H9 (cell line): ENCODE results near the gene CNTN2. TPM values are rescaled to one million over a fixed set of nuclear protein-coding genes. Genes with fewer than 3 reads are reported as not detected.

Experiments
- DNase-seq: peaks from one replicate; pipeline ENCODE4 v3.0.0-alpha.2; 2017
- H2AFZ ChIP-seq: one replicate; pipeline ENCODE4 v1.6.1; 2013; ENCODE audit warnings: mild to moderate bottlenecking, low read length, control low read depth, moderate library complexity
- H2AK5ac ChIP-seq: 2 replicates; pipeline ENCODE4 v1.6.1; 2013; ENCODE audit warnings: low read length, control low read depth, mixed read lengths; ENCODE audit not compliant: insufficient read length
- H2BK120ac ChIP-seq: one replicate; pipeline ENCODE4 v1.6.1; 2013; ENCODE audit warnings: low read depth, mild to moderate bottlenecking, low read length, control low read depth, inconsistent platforms; ENCODE audit not compliant: poor library complexity, severe bottlenecking
- H2BK12ac ChIP-seq: 2 replicates; pipeline ENCODE4 v1.6.1; 2013; ENCODE audit warnings: low read length, control low read depth, mixed read lengths, low read depth; ENCODE audit not compliant: insufficient read length
- H2BK15ac ChIP-seq: 2 replicates; pipeline ENCODE4 v1.6.1; 2013; ENCODE audit warnings: low read depth, low read length, control low read depth
- H2BK20ac ChIP-seq: one replicate; pipeline ENCODE4 v1.6.1; 2013; ENCODE audit warnings: low read depth, mild to moderate bottlenecking, low read length, control low read depth, inconsistent platforms; ENCODE audit not compliant: poor library complexity, severe bottlenecking
- H2BK5ac ChIP-seq: 2 replicates; pipeline ENCODE4 v1.6.1; 2013; ENCODE audit warnings: low read length, control low read depth, mixed read lengths; ENCODE audit not compliant: insufficient read length
- H3K14ac ChIP-seq: 2 replicates; pipeline ENCODE4 v1.6.1; 2013; ENCODE audit warnings: low read length, control low read depth; ENCODE audit not compliant: insufficient read depth
- H3K18ac ChIP-seq: 2 replicates; pipeline ENCODE4 v1.6.1; 2013; ENCODE audit warnings: low read depth, mild to moderate bottlenecking, mixed read lengths, low read length, control low read depth; ENCODE audit not compliant: insufficient read length
- H3K23ac ChIP-seq: 2 replicates; pipeline ENCODE4 v1.6.1; 2013; ENCODE audit warnings: low read length, control low read depth, mixed read lengths, low read depth; ENCODE audit not compliant: insufficient read length
- H3K23me2 ChIP-seq: 2 replicates; pipeline ENCODE4 v1.6.1; 2013; ENCODE audit warnings: low read depth, mild to moderate bottlenecking, mixed read lengths, low read length, control low read depth; ENCODE audit not compliant: insufficient read length, poor library complexity, severe bottlenecking
- H3K27ac ChIP-seq: 2 replicates; pipeline ENCODE4 v1.5.1; 2013; ENCODE audit warnings: low read length, control low read depth, mixed read lengths, low read depth; ENCODE audit not compliant: insufficient read length
- H3K27me3 ChIP-seq: 2 replicates; pipeline ENCODE4 v1.6.1; 2013; ENCODE audit warnings: low read length, control low read depth, inconsistent platforms; ENCODE audit not compliant: insufficient read depth
- H3K4ac ChIP-seq: 2 replicates; pipeline ENCODE4 v1.6.1; 2013; ENCODE audit warnings: low read depth, mild to moderate bottlenecking, control low read depth, inconsistent platforms, low read length, moderate library complexity
- H3K4me1 ChIP-seq: 2 replicates; pipeline ENCODE4 v1.6.1; 2013; ENCODE audit warnings: low read length, control low read depth, inconsistent platforms; ENCODE audit not compliant: insufficient read depth
- H3K4me2 ChIP-seq: 2 replicates; pipeline ENCODE4 v1.6.1; 2013; ENCODE audit warnings: low read length, control low read depth, mixed read lengths; ENCODE audit not compliant: insufficient read length, insufficient read depth
- H3K56ac ChIP-seq: 2 replicates; pipeline ENCODE4 v1.6.1; 2013; ENCODE audit warnings: low read depth, mild to moderate bottlenecking, mixed read lengths, low read length, control low read depth; ENCODE audit not compliant: insufficient read length
- H3K79me1 ChIP-seq: 2 replicates; pipeline ENCODE4 v1.6.1; 2013; ENCODE audit warnings: low read depth, mild to moderate bottlenecking, moderate library complexity, low read length, control low read depth, inconsistent platforms; ENCODE audit not compliant: insufficient read depth, poor library complexity, severe bottlenecking
- H3K79me2 ChIP-seq: 2 replicates; pipeline ENCODE4 v1.6.1; 2013; ENCODE audit warnings: low read length, control low read depth, inconsistent platforms; ENCODE audit not compliant: insufficient read depth
- H3K9ac ChIP-seq: 2 replicates; pipeline ENCODE4 v1.6.1; 2013; ENCODE audit warnings: low read length, control low read depth, mixed read lengths; ENCODE audit not compliant: insufficient read length; ENCODE audit errors: extremely low read depth
- H3K9me3 ChIP-seq: one replicate; pipeline ENCODE4 v1.6.1; 2013; ENCODE audit warnings: low read depth, low read length, inconsistent platforms; ENCODE audit not compliant: control insufficient read depth
- H3T11ph ChIP-seq: one replicate; pipeline ENCODE4 v1.6.1; 2013; ENCODE audit warnings: mild to moderate bottlenecking, low read length, control low read depth, inconsistent platforms
- H4K20me1 ChIP-seq: one replicate; pipeline ENCODE4 v1.6.1; 2013; ENCODE audit not compliant: control insufficient read depth, insufficient read length, insufficient read depth
- H4K5ac ChIP-seq: 2 replicates; pipeline ENCODE4 v1.6.1; 2013; ENCODE audit warnings: low read depth, mild to moderate bottlenecking, mixed read lengths, low read length, control low read depth; ENCODE audit not compliant: insufficient read length
- H4K8ac ChIP-seq: replicated peaks from 2 replicates; pipeline ENCODE4 v1.6.1; 2013; ENCODE audit warnings: low read length, control low read depth, mixed read lengths, low read depth; ENCODE audit not compliant: insufficient read length
- H4K91ac ChIP-seq: 2 replicates; pipeline ENCODE4 v1.6.1; 2013; ENCODE audit warnings: low read depth, mild to moderate bottlenecking, moderate library complexity, mixed read lengths, low read length, control low read depth; ENCODE audit not compliant: insufficient read length
- H3K27ac Mint-ChIP-seq, 3 experiments: 2 replicates in 2 of 3; 3 replicates in 1 of 3; pipeline ENCODE4 v1.8.0; 2020 to 2021; ENCODE audit warnings: mixed read lengths in 3 of 3, mild to moderate bottlenecking in 1 of 3, moderate library complexity in 1 of 3
- H3K27me3 Mint-ChIP-seq: 2 replicates; pipeline ENCODE4 v1.8.0; 2021; ENCODE audit warnings: low read depth, mild to moderate bottlenecking, moderate library complexity, mixed read lengths
- H3K36me3 Mint-ChIP-seq, 3 experiments: 2 replicates in 2 of 3; 3 replicates in 1 of 3; pipeline ENCODE4 v1.8.0; 2020 to 2021; ENCODE audit warnings: low read depth in 3 of 3, mixed read lengths in 3 of 3; ENCODE audit not compliant: insufficient read depth in 1 of 3
- H3K4me1 Mint-ChIP-seq, 2 experiments: 2 replicates each; pipeline ENCODE4 v1.8.0; 2020; ENCODE audit warnings: mixed read lengths in 2 of 2
- H3K4me3 Mint-ChIP-seq, 2 experiments: 2 replicates in 1 of 2; 3 replicates in 1 of 2; pipeline ENCODE4 v1.8.0; 2020 to 2021; ENCODE audit warnings: mild to moderate bottlenecking in 2 of 2, mixed read lengths in 2 of 2, moderate library complexity in 1 of 2
- H3K9me3 Mint-ChIP-seq, 2 experiments: 2 replicates in 1 of 2; 3 replicates in 1 of 2; pipeline ENCODE4 v1.8.0; 2020; ENCODE audit warnings: mild to moderate bottlenecking in 2 of 2, mixed read lengths in 2 of 2, moderate library complexity in 1 of 2
- CTCF ChIP-seq: fragments of 200-600 bp; sonication (generic); conservative IDR thresholded peaks from 3 replicates; pipeline ENCODE4 v1.8.0; 2021; ENCODE audit warnings: antibody characterized with exemption, mild to moderate bottlenecking
- WGBS: extraction: QIAGEN DNeasy Blood & Tissue Kit; methylation state at CpG from one replicate; pipeline ENCODE4 v1.1.7; 2013; ENCODE audit warnings: missing lambda C conversion rate, low lambda C conversion rate, mixed read lengths; ENCODE audit not compliant: insufficient read length; ENCODE audit errors: extremely low coverage; 5-methylcytosine and 5-hydroxymethylcytosine counted together
- total RNA-seq: library from RNA; stranded (reverse); gene quantifications from 2 replicates; pipeline ENCODE4 v1.2.1, GENCODE V29; 2021

The CNTN2 gene
- total RNA-seq, 1 experiment from 2014 or later = 0.42 TPM

- no peaks in the 10 kb centered on the region for H3K79me1 ChIP-seq
- H3K79me2 ChIP-seq = no peaks in the 10 kb centered on the region
- H2AK5ac ChIP-seq = no peak overlapping the region
- no peaks in the 10 kb centered on the region for H3K9me3 ChIP-seq
- Mint-ChIP-seq H3K9me3 (no peaks in the 10 kb centered on the region), H3K4me3 (no peak overlapping the region), H3K36me3 (peaks cover 10 to 71% (median 49%) of the 10 kb centered on the region in 3 experiments; a peak in 6 of 7 replicates), H3K4me1 (no peaks in the 10 kb centered on the region), H3K27ac (no peak overlapping the region), H3K27me3 (no peaks in the 10 kb centered on the region)
- H3T11ph ChIP-seq = no peak overlapping the region
- H3K14ac ChIP-seq = no peak overlapping the region
- no peak overlapping the region for H3K4me2 ChIP-seq
- no peak overlapping the region for H4K5ac ChIP-seq
- no peak for DNase-seq
- H2AFZ ChIP-seq = no peak overlapping the region
- H2BK5ac ChIP-seq = no peak overlapping the region
- no peaks in the 10 kb centered on the region for H3K23me2 ChIP-seq
- no peak overlapping the region for H3K27ac ChIP-seq
- no peak overlapping the region for H3K9ac ChIP-seq
- TF ChIP-seq CTCF = no peak
- H3K4ac ChIP-seq = no peak overlapping the region
- H2BK20ac ChIP-seq = no peak overlapping the region
- H2BK12ac ChIP-seq = no peak overlapping the region
- H2BK120ac ChIP-seq = no peak overlapping the region
- no peaks in the 10 kb centered on the region for H3K27me3 ChIP-seq
- H3K23ac ChIP-seq = no peak overlapping the region
- H3K56ac ChIP-seq = no peak overlapping the region
- no peaks in the 10 kb centered on the region for H3K4me1 ChIP-seq
- H4K8ac ChIP-seq = no peak overlapping the region
- H3K18ac ChIP-seq = no peak overlapping the region
- no CpG with 5 or more reads among the region's 3 CpGs for WGBS
- H2BK15ac ChIP-seq = no peak overlapping the region
- H4K20me1 ChIP-seq = no peaks in the 10 kb centered on the region
- H4K91ac ChIP-seq = no peak overlapping the region
Measured at GRCh38 chr1:205088341-205088740, 45.3 kb downstream of the CNTN2 start.
